GM12891 (cell line): Measurements from ENCODE around the gene MICA.
"Not testable (repeated sequence)": the region's sequence is repeated elsewhere in the genome, so short reads cannot be mapped to it uniquely, and the experiment has no call there.

ENCODE experiments used
- DNase-seq: peaks from one replicate; pipeline ENCODE4 v3.0.0; 2011; ENCODE audit warnings: low spot score; ENCODE audit not compliant: insufficient read length
- FAIRE-seq: peaks from 2 replicates; lab custom pipeline; 2011; peaks lifted over from hg19 to GRCh38; lab: Jason Lieb, UNC
- PAX5 ChIP-seq: IDR thresholded peaks from 2 replicates; pipeline ENCODE4 v1.6.1; 2011; ENCODE audit warnings: low read length, moderate library complexity, mild to moderate bottlenecking; ENCODE audit not compliant: insufficient read depth, severe bottlenecking
- POLR2A ChIP-seq: IDR thresholded peaks from 2 replicates; pipeline ENCODE4 v1.6.1; 2011; ENCODE audit warnings: low read depth, low read length, control low read depth
- POLR2AphosphoS5 ChIP-seq: IDR thresholded peaks from 2 replicates; pipeline ENCODE4 v1.6.1; 2011; ENCODE audit warnings: low read depth, low read length, control low read depth
- POU2F2 ChIP-seq: IDR thresholded peaks from 2 replicates; pipeline ENCODE4 v1.6.1; 2011; ENCODE audit warnings: low read depth, mild to moderate bottlenecking, control low read depth, low read length, moderate library complexity
- SPI1 ChIP-seq: IDR thresholded peaks from 2 replicates; pipeline ENCODE4 v1.6.1; 2011; ENCODE audit warnings: low read depth, low read length, control low read depth
- TAF1 ChIP-seq: IDR thresholded peaks from 2 replicates; pipeline ENCODE4 v1.6.1; 2011; ENCODE audit warnings: low read depth, low read length, control low read depth

The MICA gene

GRCh38 chr6:31407699-31408098 lies 4.3 kb downstream of the MICA start:
- TF ChIP-seq POU2F2, result no peak
- TF ChIP-seq TAF1, result no peak
- no peak for TF ChIP-seq POLR2A
- no peak for TF ChIP-seq PAX5
- no peak for TF ChIP-seq SPI1
- no peak for TF ChIP-seq POLR2AphosphoS5
- DNase-seq, result no peak
- no peak for FAIRE-seq

- DNase-seq (no peak), FAIRE-seq (no peak)
- TF ChIP-seq POLR2A, result no peak
- no peak for TF ChIP-seq POU2F2
- no peak for TF ChIP-seq POLR2AphosphoS5
- no peak for TF ChIP-seq PAX5
- TF ChIP-seq SPI1, result no peak
- TF ChIP-seq TAF1, result no peak
Observed at GRCh38 chr6:31412506-31412905, 9.1 kb downstream of the MICA start.

- not testable (repeated sequence) for DNase-seq, FAIRE-seq
Observed at GRCh38 chr6:31414148-31414770, 10.9 kb downstream of the MICA start.

GRCh38 chr6:31414771-31415265 lies 11.4 kb downstream of the MICA start:
- TF ChIP-seq TAF1 (no peak), POU2F2 (no peak), POLR2AphosphoS5 (no peak), PAX5 (no peak), SPI1 (no peak), POLR2A (no peak)
- DNase-seq (no peak), FAIRE-seq (no peak)

- no peak for DNase-seq
- FAIRE-seq, result no peak
- TF ChIP-seq POU2F2, result no peak
- TF ChIP-seq TAF1, result no peak
- no peak for TF ChIP-seq POLR2A
- no peak for TF ChIP-seq PAX5
- no peak for TF ChIP-seq POLR2AphosphoS5
- TF ChIP-seq SPI1, result no peak
Observed at GRCh38 chr6:31416394-31417014, 13.1 kb downstream of the MICA start.

- TF ChIP-seq TAF1 (no peak), POLR2AphosphoS5 (no peak), POLR2A (no peak), SPI1 (no peak), POU2F2 (no peak), PAX5 (no peak)
- no peak for FAIRE-seq
- DNase-seq, result no peak
Observed at GRCh38 chr6:31418251-31418650, 14.9 kb downstream of the MICA start.

GRCh38 chr6:31419842-31420241 lies 16.4 kb downstream of the MICA start:
- TF ChIP-seq POLR2AphosphoS5 (no peak), POU2F2 (no peak), SPI1 (no peak), POLR2A (no peak), TAF1 (no peak), PAX5 (no peak)
- DNase-seq, result no peak
- no peak for FAIRE-seq

- no peak for FAIRE-seq
- TF ChIP-seq POLR2AphosphoS5 (no peak), PAX5 (no peak), POLR2A (no peak), POU2F2 (no peak), TAF1 (no peak)
- DNase-seq, result no peak
Observed at GRCh38 chr6:31420546-31420945, 17.2 kb downstream of the MICA start.

GRCh38 chr6:31422587-31422986 lies 19.2 kb downstream of the MICA start:
- FAIRE-seq (no peak), DNase-seq (no peak)
- TF ChIP-seq SPI1 (no peak), POLR2A (no peak)

GRCh38 chr6:31423550-31423949 lies 20.2 kb downstream of the MICA start:
- FAIRE-seq (no peak), DNase-seq (no peak)
- TF ChIP-seq PAX5 (no peak), POLR2A (no peak), POU2F2 (peak; percentile 66; the same call in 1 of the 2 replicates)
